Heart left ventricle (tissue), 13 donors: ENCODE data around the gene TGFBR1.

Source experiments
- CTCF ChIP-seq, 12 donors: fragments of 200-600 bp; sonication (generic) in 4 of 12; IDR thresholded peaks; one replicate each; pipeline versions ENCODE4 v1.5.0 to v1.8.0; 2018 to 2022; ENCODE audit warnings: antibody characterized with exemption in 12 of 12, mild to moderate bottlenecking in 5 of 12
- POLR2A ChIP-seq, 2 donors: fragments of 450-650 bp; IDR thresholded peaks; one replicate each; pipeline ENCODE4 v1.6.1; 2017; ENCODE audit warnings: antibody characterized with exemption in 2 of 2, mild to moderate bottlenecking in 2 of 2, moderate library complexity in 2 of 2
- donor health status: ischemic (EF 13 %, LVEDD 7.1; RV severe dilation, severe dysfunction).
- donor health status: DM: no; HTN: yes; CAD: no.
- donor health status: DM: no; HTN: no; CAD: no.
- donor health status: ischemic (EF 25% LVEDD 6.9; RV normal size, moderate dysfunction).
- donor health status: ischemic (EF 25% LVEDD 5.7; RV mildly dilated, moderate dysfunction).
- donor health status: ischemic (EF 35%, LVEDD 5.7; RV mildly dilated, moderate dysfunction).
- donor health status: nonischemic (EF 11% LVEDD 7.7; RV severe dilation, severe dysfunction).
- donor health status: DM: yes; HTN: yes; CAD: no.
- donor health status: PGD.
- donor health status: ischemic (EF 29% LVEDD 5.4; RV normal size, mild dysfunction).
- donor health status: nonischemic (EF 23%, LVEDD 6.1; RV moderate dilation, normal function).

GRCh38 chr9:99095565-99095964, 9.3 kb upstream of the TGFBR1 start:
- TF ChIP-seq CTCF (IDR thresholded peaks at IDR 0.05): no peak
- TF ChIP-seq POLR2A (IDR thresholded peaks at IDR 0.05): no peak
